HG02938 (cell line): ENCODE results near the gene TRAF1.
"Not testable (repeated sequence)": the region's sequence is repeated elsewhere in the genome, so short reads cannot be mapped to it uniquely, and the experiment has no call there.

ENCODE experiments used
- ATAC-seq: cut with Tn5 transposase; IDR thresholded peaks from one replicate; pipeline ENCODE4 v1.9.1; 2021; ENCODE audit warnings: mild to moderate bottlenecking, moderate library complexity; ENCODE audit not compliant: unreplicated experiment

The TRAF1 gene, protein sequence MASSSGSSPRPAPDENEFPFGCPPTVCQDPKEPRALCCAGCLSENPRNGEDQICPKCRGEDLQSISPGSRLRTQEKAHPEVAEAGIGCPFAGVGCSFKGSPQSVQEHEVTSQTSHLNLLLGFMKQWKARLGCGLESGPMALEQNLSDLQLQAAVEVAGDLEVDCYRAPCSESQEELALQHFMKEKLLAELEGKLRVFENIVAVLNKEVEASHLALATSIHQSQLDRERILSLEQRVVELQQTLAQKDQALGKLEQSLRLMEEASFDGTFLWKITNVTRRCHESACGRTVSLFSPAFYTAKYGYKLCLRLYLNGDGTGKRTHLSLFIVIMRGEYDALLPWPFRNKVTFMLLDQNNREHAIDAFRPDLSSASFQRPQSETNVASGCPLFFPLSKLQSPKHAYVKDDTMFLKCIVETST

DNA sequence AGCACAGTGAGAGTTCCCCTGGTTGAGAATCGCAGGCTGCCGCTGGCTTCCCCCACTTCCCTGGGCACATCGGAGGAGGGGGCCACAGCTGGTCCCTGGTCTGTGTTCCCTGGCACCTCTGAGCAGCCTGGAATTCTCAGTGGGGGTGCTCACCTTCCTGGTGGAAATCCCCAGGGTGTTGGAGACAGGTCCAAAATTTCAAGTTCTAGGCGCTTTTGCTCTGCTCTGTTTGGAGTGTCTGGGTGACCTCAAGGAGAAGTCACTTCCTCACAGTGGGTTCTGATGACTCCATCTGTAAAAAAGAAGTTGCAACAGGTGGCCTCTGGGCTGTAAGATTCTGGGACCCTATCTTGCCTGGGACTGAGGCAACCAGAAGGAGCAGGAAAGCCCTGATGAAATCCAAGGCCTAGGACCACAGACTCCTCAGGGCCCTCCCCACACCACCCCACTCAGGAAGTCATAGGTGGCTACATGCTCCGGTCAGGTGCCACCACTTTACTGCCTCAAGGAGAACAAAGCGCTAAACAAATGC lies at the start of gene TRAF1:
Gene TRAF1, minus strand, starts transcription at position 400 of the 532 bp plus-strand sequence. CDS start 721 bp downstream, outside the sequence.
- peak; percentile 33 for ATAC-seq

DNA sequence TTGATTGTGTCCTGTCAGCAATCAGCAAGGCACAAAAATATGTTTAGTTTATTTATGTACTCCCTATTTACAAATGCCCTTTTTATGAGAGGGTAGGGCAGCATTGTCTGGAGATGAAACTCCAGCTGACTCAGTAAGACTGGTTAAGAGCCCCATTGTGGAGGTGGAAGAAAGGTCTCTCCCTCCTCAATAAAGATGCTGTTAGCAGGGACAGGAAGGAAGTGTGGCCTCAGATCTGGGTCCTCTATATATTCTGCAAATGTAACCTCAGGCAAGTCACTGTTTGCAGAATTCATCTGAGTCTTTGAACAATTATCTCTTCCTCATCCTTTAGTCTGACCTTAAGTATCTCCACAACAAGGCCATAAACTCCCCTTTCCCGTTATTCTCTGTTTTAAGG lies 48.3 kb upstream of the TRAF1 start:
- ATAC-seq: no peak

DNA sequence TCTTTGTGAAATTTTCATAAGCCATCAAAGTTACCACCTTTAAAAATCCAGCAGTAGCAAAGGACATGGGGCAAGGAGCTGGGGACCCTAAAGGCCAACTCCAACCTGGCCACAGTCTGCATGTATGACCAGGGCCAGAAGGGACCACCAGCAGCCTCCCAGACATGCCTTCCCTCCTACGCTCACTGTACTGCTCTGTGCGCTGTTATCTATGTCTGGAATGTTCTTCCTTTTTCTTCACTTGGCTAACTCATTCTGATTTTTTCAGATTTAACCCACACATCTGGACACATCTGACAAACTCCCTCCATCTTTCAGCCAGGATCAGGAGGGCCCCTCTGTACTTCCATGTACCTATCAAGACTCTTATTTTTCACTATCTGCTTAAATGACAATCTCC lies 47.6 kb upstream of the TRAF1 start:
- no peak for ATAC-seq

DNA sequence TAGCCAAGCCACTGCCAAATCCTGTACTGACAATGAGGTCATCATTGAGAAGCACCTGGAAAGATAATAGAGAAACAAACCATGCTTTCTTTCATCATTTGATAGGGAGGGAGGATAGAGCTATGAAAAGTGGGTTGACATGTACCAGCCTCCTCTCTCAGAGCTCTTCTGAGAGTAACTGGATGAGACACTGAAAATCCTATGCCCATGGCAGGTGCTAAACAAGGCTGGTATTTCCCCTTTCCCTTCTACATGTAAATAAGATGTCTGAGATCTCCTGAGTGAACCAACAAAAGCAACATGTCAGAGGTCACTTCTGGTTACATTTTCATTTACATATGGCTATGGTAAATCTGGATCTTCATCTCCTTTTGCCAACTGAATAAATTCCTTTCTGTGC lies 45.3 kb upstream of the TRAF1 start:
- no peak for ATAC-seq

DNA sequence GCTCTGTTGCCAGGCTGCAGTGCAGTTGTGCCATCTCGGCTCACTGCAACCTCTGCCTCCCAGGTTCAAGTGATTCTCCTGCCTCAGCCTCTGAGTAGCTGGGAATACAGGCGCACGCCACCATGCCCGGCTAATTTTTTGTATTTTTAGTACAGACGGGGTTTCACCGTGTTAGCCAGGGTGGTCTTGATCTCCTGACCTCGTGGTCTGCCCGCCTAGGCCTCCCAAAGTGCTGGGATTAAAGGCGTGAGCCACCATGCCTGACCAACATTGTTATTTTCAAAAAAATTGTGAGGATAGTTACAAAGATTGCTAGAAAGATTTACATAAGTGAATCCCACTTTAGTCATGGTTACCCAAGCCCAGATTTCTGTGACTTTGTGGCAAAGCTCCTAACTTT lies 44.9 kb upstream of the TRAF1 start:
- ATAC-seq: not testable (repeated sequence)

DNA sequence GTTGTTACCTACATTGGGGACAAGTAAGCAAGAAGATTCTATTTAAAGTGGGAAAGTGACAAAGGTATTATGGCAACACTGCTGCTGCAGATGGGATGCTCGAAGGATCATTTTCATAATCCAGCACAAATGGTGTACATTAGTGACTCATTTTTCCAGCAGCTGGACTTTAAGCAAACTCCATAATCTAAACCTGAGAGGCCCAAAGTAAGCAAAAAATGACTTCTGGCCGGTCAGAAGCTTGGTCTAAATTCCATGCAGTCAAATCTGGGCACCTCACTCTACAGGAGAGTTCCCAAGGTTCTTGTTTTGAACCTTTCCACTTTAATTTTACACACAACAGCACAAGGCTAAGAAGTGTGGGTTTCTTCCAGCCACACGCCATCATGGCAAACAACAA lies 43.6 kb upstream of the TRAF1 start:
- no peak for ATAC-seq

DNA sequence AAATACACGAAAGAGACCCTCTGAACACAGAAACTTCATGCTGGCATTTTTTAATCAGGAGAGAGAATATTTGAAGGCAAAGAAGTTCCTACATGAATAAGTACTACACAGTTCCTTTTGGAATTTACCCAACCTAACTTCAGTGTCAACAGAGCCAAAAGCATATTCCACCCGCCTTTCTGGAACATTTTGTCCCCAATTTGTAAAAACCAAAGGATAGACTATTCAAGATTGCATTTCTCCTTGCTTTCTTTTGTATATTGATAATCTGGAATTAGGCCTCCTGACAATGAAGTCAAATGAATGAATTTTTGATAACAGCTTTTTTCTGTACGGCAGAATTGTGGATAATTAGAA lies 39.4 kb upstream of the TRAF1 start:
- ATAC-seq: no peak

DNA sequence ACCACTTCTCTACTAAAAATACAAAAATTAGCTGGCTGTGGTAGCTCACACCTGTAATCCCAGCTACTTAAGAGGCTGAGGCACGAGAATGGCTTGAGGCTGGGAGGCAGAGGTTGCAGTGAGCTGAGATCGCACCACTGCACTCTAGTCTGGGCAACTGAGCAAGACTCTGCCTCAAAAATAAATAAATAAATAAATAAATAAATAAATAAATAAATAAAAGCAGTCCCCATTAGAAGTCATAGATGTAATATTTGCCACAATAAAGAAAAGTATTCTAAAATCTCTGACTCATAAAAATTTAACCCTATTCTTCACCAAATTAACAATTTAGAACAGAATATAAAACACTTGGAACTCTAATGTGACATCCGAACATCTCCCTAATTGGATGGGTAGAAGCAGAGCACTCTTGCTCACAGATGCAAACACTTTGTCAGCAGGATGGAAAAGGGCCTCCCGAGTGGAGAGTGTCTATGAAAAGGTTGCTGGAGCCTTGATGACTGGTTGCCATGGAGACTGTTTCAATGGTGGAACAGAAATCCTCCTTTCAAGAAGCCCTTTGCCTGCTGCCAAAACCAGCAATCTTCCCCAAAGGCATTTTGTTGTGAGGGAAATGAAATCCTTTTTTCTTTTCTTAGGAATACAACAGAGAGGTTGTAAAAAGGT lies 38.9 kb upstream of the TRAF1 start:
- no peak for ATAC-seq

DNA sequence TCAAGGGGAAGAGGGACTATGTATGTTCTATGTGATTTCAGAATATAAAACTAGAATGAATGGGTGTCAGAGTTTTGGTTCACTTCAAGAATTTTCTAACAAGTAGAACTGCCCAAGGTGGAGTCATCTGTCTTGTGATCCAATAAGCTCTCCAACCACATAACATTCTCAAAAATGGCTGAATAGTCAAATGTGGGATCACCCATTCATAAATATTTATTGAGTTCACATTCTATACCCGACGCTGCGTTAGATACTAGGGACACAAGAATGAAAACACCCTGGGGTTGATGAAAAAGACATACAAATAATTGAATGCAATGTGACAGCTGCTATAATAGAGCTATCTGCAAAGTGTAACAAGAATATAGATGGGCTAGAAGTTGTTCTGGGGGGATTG lies 35.3 kb upstream of the TRAF1 start:
- no peak for ATAC-seq

DNA sequence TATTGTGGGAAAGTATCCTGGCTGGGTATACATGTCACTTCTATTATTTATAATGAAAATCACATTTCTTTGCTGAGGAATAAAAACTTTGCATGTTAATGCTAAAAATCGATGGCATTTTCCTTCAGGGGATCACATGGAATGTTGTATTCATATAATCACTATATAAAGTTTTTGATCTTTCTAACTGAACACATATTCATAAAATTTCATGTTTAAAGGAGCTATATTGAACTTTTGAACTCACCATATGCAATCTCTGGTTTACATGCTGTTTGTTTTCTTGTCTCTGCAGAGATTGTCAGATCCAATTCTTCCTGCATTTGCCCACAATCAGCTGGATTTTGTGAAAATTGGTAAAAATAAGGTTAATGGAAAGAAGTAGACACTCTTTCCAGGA lies 33.4 kb upstream of the TRAF1 start:
- no peak for ATAC-seq

DNA sequence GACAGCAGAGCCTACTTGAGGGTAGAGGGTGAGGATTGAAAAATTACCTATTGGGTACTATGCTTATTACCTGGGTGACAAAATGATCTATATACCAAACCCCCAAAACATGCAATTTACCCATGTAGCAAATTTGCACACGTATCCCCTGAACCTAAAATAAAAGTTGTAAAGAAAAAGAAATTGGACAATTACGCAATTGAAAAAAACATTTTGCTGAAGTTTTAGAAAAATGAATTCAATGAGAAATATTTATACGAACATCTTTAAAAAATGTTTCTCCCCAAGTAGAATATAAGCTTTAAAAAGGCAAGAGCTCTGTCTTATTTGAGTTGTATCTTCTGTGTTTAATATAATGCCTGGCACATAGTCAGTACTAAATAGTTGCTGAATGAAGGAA lies 30.3 kb upstream of the TRAF1 start:
- ATAC-seq: no peak

DNA sequence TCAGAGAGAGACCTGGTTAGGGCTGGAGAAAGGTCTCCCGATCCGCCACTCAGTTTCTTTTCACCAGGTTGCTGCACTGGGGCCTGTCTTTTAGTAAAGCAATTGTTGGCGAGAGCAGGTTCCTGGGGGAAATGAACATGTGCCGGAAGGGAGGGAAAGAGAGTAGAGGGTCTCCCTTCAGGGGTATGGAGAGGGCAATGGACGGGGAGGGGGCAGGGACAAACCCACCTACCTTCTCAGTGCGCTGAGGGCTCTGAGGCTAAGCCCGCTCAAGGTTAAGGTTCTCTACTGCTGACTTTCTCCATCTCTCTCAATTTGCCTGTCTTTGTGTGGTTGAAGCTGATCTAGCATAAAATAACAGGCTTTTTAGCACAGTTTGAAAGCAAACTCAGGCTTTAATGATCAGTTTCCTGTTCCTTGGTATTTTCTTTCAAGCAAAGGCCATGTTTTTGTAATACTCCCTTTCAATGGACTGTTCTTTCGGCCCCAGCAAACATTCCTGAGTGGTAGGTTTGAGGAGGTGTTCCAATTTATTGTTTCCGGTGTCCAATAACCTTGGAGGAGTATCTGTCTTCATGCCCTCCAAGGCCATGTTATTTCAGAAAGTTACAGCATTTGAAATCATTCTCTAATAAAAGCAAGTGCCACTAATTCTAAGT lies 25.5 kb upstream of the TRAF1 start:
- no peak for ATAC-seq

DNA sequence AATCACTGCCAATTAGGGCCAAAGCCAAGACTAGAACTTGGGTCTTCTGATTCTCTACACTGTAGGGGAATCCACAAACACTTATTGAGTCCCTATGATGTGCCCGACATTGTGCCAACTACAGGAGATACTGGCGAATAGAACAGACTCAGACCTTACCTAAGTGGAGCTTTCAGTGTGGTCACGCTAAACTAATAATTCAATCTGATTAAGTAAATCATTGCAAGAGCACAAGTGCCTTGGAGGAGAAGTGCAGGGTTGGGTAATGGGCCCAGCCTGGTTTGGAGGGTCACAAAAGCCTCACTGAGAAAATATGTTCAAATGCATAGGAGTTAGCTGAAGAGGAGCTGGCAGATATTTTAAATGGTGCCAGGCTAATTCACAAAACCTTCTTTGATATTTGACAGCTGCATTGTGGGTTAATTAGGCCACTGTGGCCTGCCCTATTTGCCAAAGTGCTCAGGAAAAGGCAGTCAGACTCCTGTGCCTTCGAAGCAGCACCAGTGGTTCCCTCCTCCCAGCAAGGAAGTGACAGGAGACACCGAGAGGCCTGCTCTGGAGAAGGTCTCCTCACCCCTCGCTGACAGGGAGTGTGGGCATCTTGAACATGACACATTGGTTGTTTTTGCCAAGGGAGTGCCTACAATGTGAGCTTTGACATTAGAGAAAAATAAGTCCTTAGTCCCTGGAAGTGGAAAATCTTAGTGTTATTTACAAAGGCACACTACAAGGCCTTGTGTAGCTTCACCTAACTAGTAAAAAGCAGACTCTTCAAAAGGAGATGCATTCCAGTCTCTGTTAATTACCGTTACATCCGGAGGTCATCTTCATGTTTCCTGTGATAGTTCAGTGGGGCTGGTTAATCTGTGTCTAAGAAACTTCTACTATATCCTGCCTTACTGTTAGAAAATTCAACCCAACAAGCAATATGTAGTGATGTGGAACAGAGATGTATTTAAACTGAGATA lies 24.1 kb upstream of the TRAF1 start:
- no peak for ATAC-seq

DNA sequence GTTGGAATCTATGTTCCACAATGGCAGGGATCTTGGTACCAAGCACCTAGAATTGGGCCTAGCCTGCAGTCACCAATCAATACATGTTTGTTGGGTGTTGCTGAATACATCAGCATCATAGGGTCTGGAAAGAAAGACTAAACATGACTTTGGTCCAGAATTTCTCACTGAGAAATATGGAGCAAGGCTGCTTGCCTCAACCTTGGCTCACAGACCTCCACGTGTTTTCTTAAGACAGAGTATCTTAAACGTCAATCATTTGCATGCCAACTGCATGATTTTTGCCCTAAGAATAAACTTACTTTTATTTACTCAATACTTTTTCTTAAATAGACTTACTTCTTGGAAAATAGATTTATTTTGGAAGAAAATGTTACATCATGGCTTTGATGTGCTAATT lies 22.7 kb upstream of the TRAF1 start:
- ATAC-seq: no peak

DNA sequence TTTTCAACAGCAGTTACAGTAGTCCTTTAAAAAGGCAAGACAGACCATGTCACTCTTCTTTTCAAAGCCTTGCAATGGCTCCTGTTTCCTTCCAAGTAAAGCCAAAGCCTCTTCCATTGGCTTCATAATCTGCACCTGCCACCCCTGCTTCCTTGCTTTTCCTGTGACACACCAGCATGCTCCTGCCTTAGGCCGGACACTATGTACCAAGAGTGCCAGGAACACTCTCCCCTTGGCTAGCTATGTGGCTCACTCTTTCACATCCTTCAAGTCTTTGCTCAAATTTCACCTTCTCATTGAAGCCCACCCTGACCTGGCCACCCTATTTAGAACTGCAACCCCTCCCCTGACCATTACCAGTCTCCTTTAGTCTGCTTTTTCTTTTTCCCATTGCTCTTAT lies 22.2 kb upstream of the TRAF1 start:
- ATAC-seq: no peak

DNA sequence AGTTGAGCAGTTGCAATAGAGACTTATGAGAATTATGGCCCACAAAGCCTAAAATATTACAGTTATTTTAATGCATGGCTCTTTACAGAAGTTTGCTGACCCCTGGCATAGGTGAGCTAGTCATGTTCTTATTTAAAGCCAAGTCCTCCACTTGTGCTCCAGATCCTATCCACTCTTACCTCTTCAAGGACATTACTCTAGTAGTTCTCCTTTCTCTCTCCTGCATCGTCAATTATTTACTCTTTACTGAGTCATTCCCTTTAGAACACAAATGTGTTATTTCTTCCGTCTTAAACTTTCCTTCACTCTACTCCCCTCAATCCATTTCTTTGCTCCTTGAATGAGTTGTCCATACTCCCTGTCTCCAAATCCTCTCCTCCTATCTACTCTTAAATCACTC lies 20.6 kb upstream of the TRAF1 start:
- ATAC-seq: no peak

DNA sequence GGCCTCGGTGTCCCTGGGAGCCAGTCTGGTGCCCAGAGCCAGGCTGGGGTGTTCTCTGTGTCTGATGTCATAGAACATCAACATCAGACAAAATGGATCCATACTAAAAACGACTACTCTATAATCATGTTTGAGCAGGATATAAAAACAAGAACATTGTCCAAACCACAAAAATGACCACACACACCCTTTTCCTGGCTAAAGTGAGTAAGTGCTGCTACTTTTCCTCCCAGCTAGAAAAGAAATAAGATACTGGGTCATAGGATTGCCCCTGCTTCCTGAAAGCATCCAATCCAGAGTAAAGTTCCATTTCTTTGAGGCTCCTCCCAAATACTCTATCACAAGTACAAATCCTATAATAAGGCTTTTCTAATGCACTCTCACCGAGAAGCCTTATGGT lies 19.7 kb upstream of the TRAF1 start:
- no peak for ATAC-seq

DNA sequence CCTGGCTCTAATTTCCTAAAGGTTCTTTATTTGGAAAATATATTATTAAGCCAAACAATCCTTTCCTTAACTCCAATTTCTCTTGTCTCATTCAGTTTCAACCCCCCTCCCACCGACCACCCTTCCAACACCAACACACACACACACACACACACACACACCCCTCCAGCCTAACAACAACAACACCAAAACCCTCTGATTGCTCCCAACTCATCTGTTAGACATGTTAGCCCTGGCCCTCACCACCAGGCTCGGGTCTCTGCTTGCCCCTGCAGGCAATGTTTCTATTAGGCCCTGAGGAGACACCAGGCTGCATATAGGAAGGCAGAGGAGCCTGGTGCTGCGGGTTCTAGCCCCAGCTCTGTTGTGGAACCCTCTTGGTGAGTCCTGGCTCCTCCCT lies 18.4 kb upstream of the TRAF1 start:
- no peak for ATAC-seq

DNA sequence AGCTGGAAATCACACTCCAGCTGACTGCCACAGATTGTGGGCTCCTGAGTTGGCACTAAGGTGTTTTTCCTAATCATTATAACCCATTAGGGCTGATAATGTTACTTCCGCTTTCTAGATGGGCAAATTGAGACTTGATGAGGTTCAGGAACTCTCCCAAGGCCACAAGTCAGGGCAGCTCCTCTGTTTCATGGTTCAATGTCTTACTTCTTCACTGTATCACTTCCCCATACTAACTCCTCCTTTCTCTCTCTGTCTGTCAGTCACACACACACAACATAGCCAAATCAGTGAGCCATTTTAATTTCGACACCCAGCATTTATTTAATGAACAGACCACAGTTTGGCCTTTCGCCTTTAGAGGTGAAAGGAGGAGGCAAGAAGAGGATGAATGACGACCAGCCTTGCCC lies 17.8 kb upstream of the TRAF1 start:
- ATAC-seq: peak; percentile 99

DNA sequence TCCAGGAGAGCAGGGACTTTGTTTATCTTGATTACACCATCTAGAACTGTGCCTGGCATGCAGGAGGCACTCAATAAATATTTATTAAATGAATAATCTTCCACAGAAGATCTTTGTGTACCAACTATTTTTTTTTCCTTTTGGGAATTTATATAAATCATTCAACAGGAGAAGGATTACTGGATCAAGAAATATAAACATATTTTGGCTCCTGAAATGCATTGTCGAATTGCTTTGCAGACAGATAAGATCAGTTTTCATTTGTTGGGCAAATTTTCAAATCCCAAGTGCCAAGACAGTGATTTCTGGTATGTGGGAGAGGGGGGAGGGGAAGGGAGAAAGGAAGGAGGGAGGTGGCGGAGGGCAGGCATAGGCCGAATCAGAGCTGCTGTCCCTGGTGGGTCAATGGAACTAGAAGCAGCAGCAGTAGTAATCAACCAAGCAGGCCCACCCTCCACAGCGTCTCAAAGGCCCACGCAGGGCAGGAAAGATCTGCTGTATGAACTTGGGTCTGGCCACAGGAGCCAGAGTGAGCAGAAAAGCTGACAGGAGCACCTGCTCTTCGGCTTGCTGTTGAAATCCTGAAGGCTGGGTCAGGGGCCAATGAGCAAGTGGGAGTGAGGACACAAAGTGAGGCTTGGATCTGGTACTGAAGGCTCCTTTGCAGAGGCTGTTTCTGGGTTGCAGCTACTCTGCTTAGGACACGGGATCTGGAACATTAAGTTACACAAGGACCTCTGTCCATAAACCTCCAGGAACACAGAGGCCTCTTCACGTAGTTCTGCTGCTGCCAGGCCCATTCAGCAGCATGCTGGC lies 15.8 kb upstream of the TRAF1 start:
- ATAC-seq: no peak
